DND-41 (cell line): ENCODE measurements around the gene FGR.

Source experiments
- CTCF ChIP-seq: IDR thresholded peaks from 2 replicates; pipeline ENCODE4 v1.5.1; 2012; ENCODE audit warnings: borderline replicate concordance, low read length, moderate library complexity, mild to moderate bottlenecking; ENCODE audit not compliant: poor library complexity, severe bottlenecking; ENCODE audit errors: extremely low read depth
- EZH2 ChIP-seq: IDR thresholded peaks from 3 replicates; pipeline ENCODE4 v1.6.1; 2012; ENCODE audit warnings: borderline replicate concordance, low read depth, mild to moderate bottlenecking, moderate library complexity, low read length, inconsistent platforms; ENCODE audit not compliant: severe bottlenecking

DNA sequence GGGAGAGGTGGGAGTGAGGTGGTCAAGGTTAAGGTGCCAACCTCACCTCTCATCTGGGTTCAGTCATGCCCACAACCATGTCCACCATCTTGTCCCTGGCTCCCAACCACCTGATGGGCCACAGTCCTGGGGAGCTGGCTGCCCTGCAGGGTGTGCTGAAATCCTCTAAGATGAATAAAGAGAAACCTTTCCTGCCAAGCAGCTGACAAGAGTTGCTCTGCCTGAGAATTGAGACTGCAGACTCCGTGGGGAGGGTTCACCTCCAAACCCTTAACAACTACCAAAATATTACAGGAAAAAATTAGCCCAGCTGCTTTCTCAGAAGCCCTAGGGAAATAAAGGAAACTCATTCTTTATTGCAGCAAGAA, 15.2 kb upstream of the FGR start:
- TF ChIP-seq CTCF (no peak), EZH2 (no peak)
